NCI-H187 (cell line): ENCODE results near the gene MTPN.

Source experiments
- DNase-seq, 2 experiments: peaks; one replicate each; lab custom pipeline; 2025; lab: John Stamatoyannopoulos, UW

MTPN gene

GRCh38 chr7:135884495-135885232 is 92.5 kb downstream of the MTPN start:
- no peak for DNase-seq

GRCh38 chr7:135879233-135879632 is 97.9 kb downstream of the MTPN start:
- no peak for DNase-seq

DNA sequence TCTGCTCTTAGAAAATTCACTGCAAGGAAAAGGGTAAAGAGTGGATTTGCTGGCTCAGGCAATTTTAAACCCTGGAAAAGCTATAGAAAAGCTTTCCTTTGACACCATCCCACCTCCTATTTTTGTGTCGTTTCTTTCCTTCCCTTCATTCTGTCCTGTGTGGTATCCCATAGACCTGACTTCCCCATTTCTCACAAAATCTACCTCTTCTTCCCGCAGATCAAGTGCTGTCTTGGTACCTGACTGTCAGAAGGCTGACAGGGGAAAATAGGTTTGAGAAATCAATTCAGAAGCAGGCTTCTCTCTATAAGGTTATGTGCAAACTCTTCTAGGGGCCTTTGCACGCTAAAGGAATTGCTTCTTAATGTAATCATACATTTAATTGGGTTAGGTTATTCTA is 98.9 kb downstream of the MTPN start:
- no peak for DNase-seq

GRCh38 chr7:135877805-135878204 is 99.4 kb downstream of the MTPN start:
- DNase-seq = peak; percentile 28 to 32
